Neuronal stem cell (in vitro differentiated cells): ENCODE results near the gene EEF1AKMT4.

Experiments used
- DNase-seq: peaks from one replicate; pipeline ENCODE4 v3.0.0-alpha.2; 2013; ENCODE audit warnings: low spot score
- H2AFZ ChIP-seq: one replicate; pipeline ENCODE4 v1.6.1; 2013; ENCODE audit warnings: mild to moderate bottlenecking, low read length, inconsistent platforms
- H2AK5ac ChIP-seq: 2 replicates; pipeline ENCODE4 v1.6.1; 2013; ENCODE audit warnings: low read depth, mild to moderate bottlenecking, inconsistent platforms, low read length, moderate library complexity, mixed read lengths
- H2BK120ac ChIP-seq: 2 replicates; pipeline ENCODE4 v1.6.1; 2013; ENCODE audit warnings: low read depth, mild to moderate bottlenecking, inconsistent platforms, low read length, moderate library complexity, mixed read lengths
- H2BK12ac ChIP-seq: one replicate; pipeline ENCODE4 v1.6.1; 2013; ENCODE audit warnings: low read length, inconsistent platforms
- H2BK15ac ChIP-seq: 2 replicates; pipeline ENCODE4 v1.6.1; 2013; ENCODE audit warnings: mild to moderate bottlenecking, low read length, inconsistent platforms, mixed read lengths
- H2BK5ac ChIP-seq: one replicate; pipeline ENCODE4 v1.6.1; 2013; ENCODE audit warnings: inconsistent platforms, mild to moderate bottlenecking, low read length, moderate library complexity
- H3K14ac ChIP-seq: one replicate; pipeline ENCODE4 v1.6.1; 2013; ENCODE audit warnings: low read length, inconsistent platforms
- H3K18ac ChIP-seq: 2 replicates; pipeline ENCODE4 v1.6.1; 2013; ENCODE audit warnings: low read length, inconsistent platforms
- H3K23ac ChIP-seq: 2 replicates; pipeline ENCODE4 v1.6.1; 2013; ENCODE audit warnings: low read depth, mild to moderate bottlenecking, mixed read lengths, low read length, inconsistent platforms; ENCODE audit not compliant: poor library complexity
- H3K27ac ChIP-seq: replicated peaks from 3 replicates; pipeline ENCODE4 v1.5.1; 2013; ENCODE audit warnings: low read length, inconsistent platforms
- H3K27me3 ChIP-seq, 3 experiments: 2 replicates each; pipeline ENCODE4 v1.6.1; 2013; ENCODE audit warnings: low read length in 3 of 3, mild to moderate bottlenecking in 2 of 3, inconsistent platforms in 1 of 3, low read depth in 1 of 3, mixed read lengths in 1 of 3, moderate library complexity in 1 of 3; ENCODE audit not compliant: control insufficient read depth in 3 of 3, insufficient read depth in 3 of 3
- H3K36me3 ChIP-seq, 2 donors: replicated peaks in 1 of 2; 2 replicates each; pipeline ENCODE4 v1.6.1; 2013; ENCODE audit warnings: low read length in 2 of 2; ENCODE audit not compliant: control insufficient read depth in 2 of 2, insufficient read depth in 2 of 2
- H3K4ac ChIP-seq: 2 replicates; pipeline ENCODE4 v1.6.1; 2013; ENCODE audit warnings: inconsistent platforms, mild to moderate bottlenecking, low read length, moderate library complexity
- H3K4me1 ChIP-seq, 2 donors: 1 replicate in 1 of 2; 2 replicates in 1 of 2; pipeline ENCODE4 v1.6.1; 2013; ENCODE audit warnings: low read length in 2 of 2, low read depth in 1 of 2; ENCODE audit not compliant: control insufficient read depth in 2 of 2, insufficient read depth in 1 of 2
- H3K4me2 ChIP-seq: one replicate; pipeline ENCODE4 v1.6.1; 2013; ENCODE audit warnings: mild to moderate bottlenecking, low read length, inconsistent platforms; ENCODE audit not compliant: insufficient read depth, poor library complexity, severe bottlenecking
- H3K4me3 ChIP-seq, 2 donors: 2 replicates each; pipeline ENCODE4 v1.5.1; 2013; ENCODE audit warnings: low read length in 2 of 2, mild to moderate bottlenecking in 2 of 2, inconsistent platforms in 1 of 2, moderate library complexity in 1 of 2
- H3K79me1 ChIP-seq: one replicate; pipeline ENCODE4 v1.6.1; 2013; ENCODE audit warnings: low read depth, mild to moderate bottlenecking, inconsistent platforms, low read length, moderate library complexity
- H3K9ac ChIP-seq: one replicate; pipeline ENCODE4 v1.6.1; 2013; ENCODE audit warnings: mild to moderate bottlenecking, low read depth, low read length, inconsistent platforms; ENCODE audit not compliant: poor library complexity
- H3K9me3 ChIP-seq, 2 donors: replicated peaks in 1 of 2; 2 replicates each; pipeline versions ENCODE3 to v1.6.1; 2013; ENCODE audit warnings: low read length in 2 of 2, mild to moderate bottlenecking in 2 of 2, inconsistent platforms in 1 of 2, low read depth in 1 of 2, mixed read lengths in 1 of 2, moderate library complexity in 1 of 2; ENCODE audit not compliant: control insufficient read depth in 2 of 2, insufficient read depth in 1 of 2
- H4K8ac ChIP-seq: one replicate; pipeline ENCODE4 v1.6.1; 2013; ENCODE audit warnings: low read depth, mild to moderate bottlenecking, inconsistent platforms, low read length, moderate library complexity
- H4K91ac ChIP-seq: one replicate; pipeline ENCODE4 v1.6.1; 2013; ENCODE audit warnings: low read length, low read depth, mild to moderate bottlenecking, inconsistent platforms; ENCODE audit not compliant: poor library complexity
- WGBS, 2 donors: extraction: QIAGEN DNeasy Blood & Tissue Kit; methylation state at CpG; one replicate each; pipeline ENCODE4 v1.1.7; 2013; ENCODE audit warnings: missing lambda C conversion rate in 2 of 2, mixed read lengths in 1 of 2; ENCODE audit not compliant: insufficient read length in 2 of 2, insufficient replicate concordance in 1 of 2; ENCODE audit errors: extremely low coverage in 2 of 2; 5-methylcytosine and 5-hydroxymethylcytosine counted together
- small RNA-seq: library from polyadenylated mRNA; stranded (forward); fragments of <200 nt; extraction: miRNeasy Mini kit (QIAGEN cat#:217004); gene quantifications from one replicate; pipeline ENCODE3, GENCODE V24; 2013; ENCODE audit not compliant: insufficient read depth

Gene EEF1AKMT4

GRCh38 chr3:184306341-184306972 lies 57.0 kb downstream of the EEF1AKMT4 start:
- WGBS, 2 donors = no CpG with 5 or more reads among the region's 4 CpGs
- Histone ChIP-seq H3K9me3 (no peaks in the 10 kb centered on the region), H3K14ac (no peak overlapping the region), H3K18ac (no peak overlapping the region), H4K8ac (no peak overlapping the region), H2BK15ac (no peak overlapping the region), H3K27ac (no peak overlapping the region), H2BK12ac (no peak overlapping the region), H2AFZ (no peak overlapping the region), H3K4me1 (no peaks in the 10 kb centered on the region), H3K9ac (no peak overlapping the region), H3K4me3 (no peak overlapping the region), H3K36me3 (peaks cover 60 to 82% of the 10 kb centered on the region in 2 donors), H3K4me2 (no peak overlapping the region), H2BK120ac (no peak overlapping the region), H3K79me1 (no peaks in the 10 kb centered on the region), H2BK5ac (no peak overlapping the region), H4K91ac (no peak overlapping the region), H3K27me3 (no peaks in the 10 kb centered on the region), H3K4ac (no peak overlapping the region), H2AK5ac (no peak overlapping the region), H3K23ac (no peak overlapping the region)
- no peak for DNase-seq

- Histone ChIP-seq H3K14ac (no peak overlapping the region), H3K4me2 (no peak overlapping the region), H2AK5ac (no peak overlapping the region), H2BK15ac (no peak overlapping the region), H3K9me3 (no peaks in the 10 kb centered on the region), H4K91ac (no peak overlapping the region), H2BK5ac (no peak overlapping the region), H2AFZ (no peak overlapping the region), H3K23ac (no peak overlapping the region), H3K4ac (no peak overlapping the region), H3K9ac (no peak overlapping the region), H3K4me1 (no peaks in the 10 kb centered on the region), H3K18ac (no peak overlapping the region), H2BK12ac (no peak overlapping the region), H3K27ac (no peak overlapping the region), H3K27me3 (no peaks in the 10 kb centered on the region), H3K36me3 (peaks cover 47 to 67% of the 10 kb centered on the region in 2 donors), H3K79me1 (no peaks in the 10 kb centered on the region), H2BK120ac (no peak overlapping the region), H3K4me3 (no peak overlapping the region), H4K8ac (no peak overlapping the region)
- no CpG with 5 or more reads among the region's 9 CpGs for WGBS, 2 donors
- DNase-seq = no peak
Measured at GRCh38 chr3:184307915-184308314, 58.4 kb downstream of the EEF1AKMT4 start.

Small RNA genes lying within 50 kb of the gene (small RNA-seq; reads per million reads assigned to genes)
- gene MIR1224 = 2.4 reads per million
